Measurements from ENCODE around the gene S100A11.
A peak's percentile ranks its signal among the peaks of the same experiment; 100 is the strongest.

S100A11 gene

GRCh38 chr1:152003846-152004442, 32.9 kb downstream of the S100A11 start:
- DNase-seq (ENCODE audit: low read depth in 2 of 3, low spot score in 1 of 3), result no peak

- DNase-seq (ENCODE audit: low read depth in 2 of 3, low spot score in 1 of 3), result no peak
Measured at GRCh38 chr1:152002960-152003359, 33.8 kb downstream of the S100A11 start.

GRCh38 chr1:152001631-152002584, 34.9 kb downstream of the S100A11 start:
- DNase-seq (ENCODE audit: low read depth in 2 of 3, low spot score in 1 of 3), result peak; percentile 50 to 68 (median 68)

GRCh38 chr1:152000964-152001630, 35.7 kb downstream of the S100A11 start:
- DNase-seq (ENCODE audit: low read depth in 2 of 3, low spot score in 1 of 3), result no peak

- no peak for DNase-seq (ENCODE audit: low read depth in 2 of 3, low spot score in 1 of 3)
Measured at GRCh38 chr1:151998611-151999362, 38.0 kb downstream of the S100A11 start.

GRCh38 chr1:151997284-151997570, 39.6 kb downstream of the S100A11 start:
- no peak for DNase-seq (ENCODE audit: low read depth in 2 of 3, low spot score in 1 of 3)

- no peak for DNase-seq (ENCODE audit: low read depth in 2 of 3, low spot score in 1 of 3)
Measured at GRCh38 chr1:151995774-151996173, 41.0 kb downstream of the S100A11 start.

- no peak for DNase-seq (ENCODE audit: low read depth in 2 of 3, low spot score in 1 of 3)
Measured at GRCh38 chr1:151994956-151995355, 41.8 kb downstream of the S100A11 start.

GRCh38 chr1:151993734-151994496, 42.9 kb downstream of the S100A11 start, which contains the start of gene S100A10:
S100A10 (minus strand) TSS chr1:151993859; CDS start chr1:151986230, 7,629 bp downstream.
- DNase-seq (ENCODE audit: low read depth in 2 of 3, low spot score in 1 of 3), result peak in 2 of 3 donors; percentile 51 to 54

GRCh38 chr1:151993084-151993733, 43.6 kb downstream of the S100A11 start:
- peak in 1 of 3 donors; percentile 27 for DNase-seq (ENCODE audit: low read depth in 2 of 3, low spot score in 1 of 3)

- DNase-seq (ENCODE audit: low read depth in 2 of 3, low spot score in 1 of 3), result no peak
Measured at GRCh38 chr1:151992303-151993083, 44.3 kb downstream of the S100A11 start.

- no peak for DNase-seq (ENCODE audit: low read depth in 2 of 3, low spot score in 1 of 3)
Measured at GRCh38 chr1:151991663-151992302, 45.0 kb downstream of the S100A11 start.

- no peak for DNase-seq (ENCODE audit: low read depth in 2 of 3, low spot score in 1 of 3)
Measured at GRCh38 chr1:151990856-151991198, 46.0 kb downstream of the S100A11 start.

GRCh38 chr1:151990058-151990855, 46.5 kb downstream of the S100A11 start:
- no peak for DNase-seq (ENCODE audit: low read depth in 2 of 3, low spot score in 1 of 3)

- DNase-seq (ENCODE audit: low read depth in 2 of 3, low spot score in 1 of 3), result peak in 1 of 3 donors; percentile 35
Measured at GRCh38 chr1:151989211-151989862, 47.5 kb downstream of the S100A11 start.

GRCh38 chr1:151988405-151988923, 48.3 kb downstream of the S100A11 start:
- no peak for DNase-seq (ENCODE audit: low read depth in 2 of 3, low spot score in 1 of 3)

GRCh38 chr1:151986501-151987190, 50.2 kb downstream of the S100A11 start:
- DNase-seq (ENCODE audit: low read depth in 2 of 3, low spot score in 1 of 3), result no peak
